Kidney epithelial cell (primary cell): ENCODE measurements around the gene DENND1A. TPM values are rescaled to one million over a fixed set of nuclear protein-coding genes. Genes with fewer than 3 reads are reported as not detected.

Experiments
- DNase-seq: peaks from one replicate; pipeline ENCODE4 v3.0.0-alpha.2; 2010; ENCODE audit warnings: low read depth
- H3K27me3 ChIP-seq: 2 replicates; pipeline ENCODE4 v1.6.0; 2011; ENCODE audit warnings: low read length; ENCODE audit not compliant: control insufficient read depth, insufficient read depth
- H3K36me3 ChIP-seq: 2 replicates; pipeline ENCODE4 v1.5.1; 2011; ENCODE audit warnings: low read length; ENCODE audit not compliant: control insufficient read depth, insufficient read depth
- H3K4me3 ChIP-seq: 2 replicates; pipeline ENCODE4 v1.5.1; 2011; ENCODE audit warnings: low read depth, mild to moderate bottlenecking, control low read depth, low read length
- CTCF ChIP-seq: IDR thresholded peaks from 2 replicates; pipeline ENCODE4 v1.5.1; 2011; ENCODE audit warnings: mild to moderate bottlenecking, moderate library complexity, low read length, control low read depth, inconsistent platforms; ENCODE audit not compliant: insufficient read depth, poor library complexity, severe bottlenecking
- total RNA-seq: library from RNA; depleted of rRNA; stranded (reverse); fragments of >200 nt; gene quantifications from 2 replicates; pipeline ENCODE4 v1.2.3, GENCODE V29; 2015

The DENND1A gene
- total RNA-seq, 1 donor from 2014 or later = 14.5 TPM

GRCh38 chr9:123631862-123632261, 298.1 kb downstream of the DENND1A start:
- Histone ChIP-seq H3K27me3 (no peaks in the 10 kb centered on the region), H3K4me3 (no peak overlapping the region), H3K36me3 (no peaks in the 10 kb centered on the region)
- no peak for DNase-seq
- TF ChIP-seq CTCF = no peak

- DNase-seq = no peak
- Histone ChIP-seq H3K4me3 (no peak overlapping the region), H3K27me3 (no peaks in the 10 kb centered on the region), H3K36me3 (no peaks in the 10 kb centered on the region)
- no peak for TF ChIP-seq CTCF
Observed at GRCh38 chr9:123630233-123630632, 299.7 kb downstream of the DENND1A start.

- no peaks in the 10 kb centered on the region for H3K36me3 ChIP-seq
- no peak for TF ChIP-seq CTCF
- H3K27me3 ChIP-seq = no peaks in the 10 kb centered on the region
- H3K4me3 ChIP-seq = no peak overlapping the region
- DNase-seq = no peak
Observed at GRCh38 chr9:123629531-123629930, 300.4 kb downstream of the DENND1A start.

- no peak for TF ChIP-seq CTCF
- H3K27me3 ChIP-seq = no peaks in the 10 kb centered on the region
- H3K36me3 ChIP-seq = no peaks in the 10 kb centered on the region
- no peak overlapping the region for H3K4me3 ChIP-seq
- no peak for DNase-seq
Observed at GRCh38 chr9:123622711-123623241, 307.1 kb downstream of the DENND1A start.

GRCh38 chr9:123620239-123620638, 309.7 kb downstream of the DENND1A start:
- no peak for TF ChIP-seq CTCF
- Histone ChIP-seq H3K27me3 (no peaks in the 10 kb centered on the region), H3K4me3 (no peak overlapping the region), H3K36me3 (no peaks in the 10 kb centered on the region)
- no peak for DNase-seq

GRCh38 chr9:123617952-123618678, 311.8 kb downstream of the DENND1A start:
- DNase-seq = no peak
- TF ChIP-seq CTCF = no peak
- H3K27me3 ChIP-seq = no peaks in the 10 kb centered on the region
- no peaks in the 10 kb centered on the region for H3K36me3 ChIP-seq
- H3K4me3 ChIP-seq = no peak overlapping the region
